NCI-H1436 treated with DMSO at 0.1 percent for 48 hours (cell line): ENCODE data around the gene MAU2.
"Not testable (repeated sequence)": the region's sequence is repeated elsewhere in the genome, so short reads cannot be mapped to it uniquely, and the experiment has no call there.

ENCODE experiments used
- DNase-seq: peaks from one replicate; lab custom pipeline; 2025; lab: John Stamatoyannopoulos, UW

The MAU2 gene

GRCh38 chr19:19382118-19382517, 61.5 kb downstream of the MAU2 start:
- no peak for DNase-seq

DNA sequence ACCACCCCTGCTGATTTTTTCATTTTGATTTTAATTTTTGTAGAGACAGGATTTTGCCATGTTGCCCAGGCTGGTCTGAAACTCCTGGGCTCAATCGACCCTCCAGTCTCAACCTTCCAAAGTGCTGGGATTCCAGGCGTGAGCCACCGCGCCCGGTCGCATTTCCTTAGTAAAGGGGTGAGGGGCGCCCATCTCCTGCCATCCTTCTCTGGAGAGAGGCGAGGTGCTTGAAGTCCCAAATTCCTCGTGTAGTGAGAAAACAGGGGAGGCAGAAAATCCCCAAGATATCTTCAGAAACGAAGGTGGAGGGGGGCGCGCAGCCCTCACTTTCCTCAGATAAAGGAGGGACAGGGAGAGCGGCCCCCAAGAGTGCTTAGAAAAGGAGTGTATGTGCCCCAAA, 63.9 kb downstream of the MAU2 start:
- no peak for DNase-seq

DNA sequence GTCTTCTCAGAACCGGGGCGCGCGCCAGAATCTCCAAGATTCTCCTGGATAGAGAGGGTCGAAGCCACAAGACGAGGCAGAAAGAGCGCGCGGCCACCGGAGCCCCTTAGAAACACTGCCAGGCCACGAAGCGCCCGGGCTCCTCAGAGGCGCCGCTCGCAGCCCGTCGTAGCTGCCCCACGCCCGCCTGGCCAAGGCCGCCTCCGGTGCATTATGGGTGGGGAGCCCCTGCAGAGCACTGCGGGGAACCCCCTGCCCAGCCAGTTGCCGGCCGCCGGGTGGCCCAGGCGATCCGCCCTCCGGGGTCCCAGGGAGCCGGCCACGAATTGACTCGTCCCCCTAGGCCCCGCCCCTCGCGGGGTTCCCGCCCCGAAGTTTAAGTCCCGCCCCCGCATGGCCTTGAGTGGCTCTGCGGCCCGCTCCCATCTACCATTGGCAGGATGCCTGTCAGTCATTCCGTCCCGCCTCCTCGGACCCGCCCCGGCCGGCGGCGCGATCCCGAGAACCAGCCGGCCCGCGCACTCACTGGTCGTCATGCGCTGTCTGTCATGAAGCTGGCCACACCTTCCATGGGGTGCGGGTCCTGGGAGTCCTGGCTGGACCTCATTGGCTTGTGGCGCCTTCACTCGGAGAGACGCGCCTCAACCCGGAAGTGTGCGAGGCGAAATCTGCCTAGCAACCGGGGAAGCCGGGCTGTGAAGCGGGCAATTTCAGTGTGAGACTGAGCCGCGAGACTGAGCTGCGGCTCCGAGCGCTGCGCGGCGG, 64.7 kb downstream of the MAU2 start:
- peak; percentile 91 for DNase-seq

- no peak for DNase-seq
These were observed 65.6 kb downstream of the MAU2 start for GRCh38 chr19:19385896-19386869.

- DNase-seq: no peak
These were observed 66.5 kb downstream of the MAU2 start for GRCh38 chr19:19387108-19387507.

DNA sequence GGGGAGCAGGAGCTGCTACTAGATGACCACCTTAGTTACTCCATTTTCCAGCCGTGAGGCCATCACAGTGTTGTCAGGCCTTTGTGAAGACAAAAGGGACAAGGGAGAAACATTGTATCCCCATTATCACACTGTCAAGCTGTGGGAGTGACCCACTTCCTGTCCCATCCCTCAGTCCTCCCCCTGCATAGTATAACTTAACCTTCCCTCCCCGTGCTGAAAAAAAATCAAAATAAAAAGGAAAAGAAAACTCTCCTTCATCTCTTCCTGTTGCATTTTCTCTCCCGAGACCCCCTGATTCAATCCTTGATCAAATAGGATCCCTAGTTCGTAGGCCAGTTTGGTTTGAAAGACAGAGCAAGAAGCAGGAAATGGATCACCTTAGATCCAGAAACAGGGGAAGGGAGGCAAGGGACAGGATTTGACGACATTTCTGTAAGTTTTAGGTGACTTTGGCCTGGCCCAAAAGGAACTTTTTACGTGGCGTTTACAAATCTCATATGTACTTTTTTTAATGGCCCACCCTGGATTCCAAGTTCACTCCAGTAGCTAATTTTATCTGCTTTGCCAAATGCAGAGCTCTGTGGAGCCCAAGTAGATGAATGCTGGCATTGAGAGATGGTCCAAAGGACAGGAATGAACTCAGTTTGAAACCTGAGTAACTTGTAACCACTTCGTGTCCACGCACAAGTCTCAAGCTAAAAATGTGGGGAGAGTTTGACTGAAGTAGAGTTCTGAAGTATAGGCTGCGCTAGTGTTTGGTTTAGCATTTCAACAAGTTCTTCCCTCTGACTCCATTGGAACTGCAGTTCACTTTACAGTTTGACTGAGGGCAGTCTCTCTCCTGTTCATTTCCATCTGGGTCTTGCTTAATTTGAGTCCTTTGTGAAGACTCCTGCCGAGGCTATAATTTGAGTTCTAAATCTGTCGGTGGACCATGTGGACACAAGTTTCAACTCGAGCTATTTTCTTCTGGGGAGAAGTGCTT, 68.2 kb downstream of the MAU2 start:
- no peak for DNase-seq

- not testable (repeated sequence) for DNase-seq
These were observed 69.1 kb downstream of the MAU2 start for GRCh38 chr19:19389683-19390082.

DNA sequence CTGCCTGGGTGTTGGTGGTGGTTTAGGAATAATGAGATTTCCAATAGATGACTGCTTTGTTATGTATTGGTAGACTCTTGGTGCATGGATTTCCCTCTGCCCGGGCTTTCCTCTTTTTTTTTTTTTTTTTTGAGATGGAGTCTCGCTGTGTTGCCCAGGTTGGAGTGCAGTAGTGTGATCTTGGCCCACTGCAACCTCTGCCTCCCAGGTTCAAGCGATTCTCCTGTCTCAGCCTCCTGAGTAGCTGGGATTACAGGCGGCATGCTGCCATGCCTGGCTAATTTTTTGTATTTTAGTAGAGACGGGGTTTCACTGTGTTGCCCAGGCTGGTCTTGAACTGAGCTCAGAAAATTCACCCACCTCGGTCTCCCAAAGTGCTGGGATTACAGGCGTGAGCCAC, 73.7 kb downstream of the MAU2 start:
- not testable (repeated sequence) for DNase-seq

- DNase-seq: no peak
These were observed 79.3 kb downstream of the MAU2 start for GRCh38 chr19:19399733-19400433.

- no peak for DNase-seq
These were observed 82.2 kb downstream of the MAU2 start for GRCh38 chr19:19402656-19403372.

DNA sequence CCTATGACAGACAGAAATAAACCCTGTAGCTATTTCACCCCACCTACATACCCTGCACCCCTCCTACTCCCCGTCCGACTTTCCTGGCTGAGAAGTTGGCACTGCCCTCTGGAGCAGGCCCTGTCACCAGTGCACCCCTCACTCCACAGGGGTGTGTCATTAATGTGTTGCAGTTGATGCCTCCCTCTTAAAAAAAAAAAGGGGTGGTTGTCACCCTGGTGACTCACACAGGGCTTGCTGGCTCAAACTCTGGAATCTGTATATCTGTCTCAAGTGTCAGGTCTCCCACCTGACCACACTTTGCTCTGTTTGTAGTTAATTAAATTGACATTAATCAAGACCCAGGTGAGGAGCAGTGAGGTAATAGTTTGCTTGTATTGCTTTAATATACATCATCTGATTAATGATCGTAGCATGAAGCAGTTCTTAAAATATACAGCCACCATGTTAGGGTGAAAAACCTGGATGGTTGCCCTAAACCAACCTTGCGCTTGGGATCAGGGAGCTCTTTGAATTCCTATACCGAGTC, 82.8 kb downstream of the MAU2 start:
- no peak for DNase-seq

- no peak for DNase-seq
These were observed 84.5 kb downstream of the MAU2 start, which contains the start of gene GATAD2A for GRCh38 chr19:19404879-19405860. Gene GATAD2A (plus strand): TSS chr19:19405675. CDS start chr19:19465346, 59,671 bp downstream.

- no peak for DNase-seq
These were observed 85.6 kb downstream of the MAU2 start for GRCh38 chr19:19405971-19406877.

DNA sequence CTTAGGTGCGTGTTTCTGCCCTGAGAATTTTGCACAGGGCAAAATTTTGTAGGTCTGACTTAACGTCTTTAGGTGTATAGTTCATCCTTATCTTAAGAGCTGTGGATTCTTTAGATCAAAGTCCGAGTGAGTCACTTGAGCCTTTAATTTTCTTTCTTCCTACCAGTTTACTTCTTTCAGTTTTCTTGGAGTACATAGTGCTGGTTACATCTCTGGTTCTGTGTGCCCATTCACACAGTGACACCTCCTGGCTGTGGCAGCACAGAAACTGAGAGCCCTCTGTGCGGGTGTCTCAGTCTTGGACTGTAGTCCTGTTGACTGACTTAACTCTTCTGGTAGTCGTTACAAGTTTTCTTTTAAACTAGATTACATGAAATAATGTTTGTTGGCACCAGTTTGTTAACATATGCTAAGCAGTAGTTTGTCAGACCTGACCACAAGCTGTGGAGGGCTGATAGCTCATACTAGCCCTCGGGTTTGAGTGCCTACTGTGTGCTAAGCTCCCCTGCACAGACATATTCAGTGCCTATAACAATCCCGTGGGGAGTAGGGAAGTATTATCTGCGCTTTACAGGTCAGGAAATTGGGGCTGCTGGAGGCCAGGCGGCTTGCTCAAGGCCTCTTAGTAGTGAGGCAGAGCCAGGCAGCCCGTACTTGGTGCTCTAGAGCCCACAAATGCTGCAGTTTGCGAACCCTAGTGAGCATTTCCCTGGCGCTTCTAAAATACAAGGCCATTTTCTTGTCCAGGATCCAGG, 86.4 kb downstream of the MAU2 start:
- no peak for DNase-seq

- no peak for DNase-seq
These were observed 87.0 kb downstream of the MAU2 start for GRCh38 chr19:19407633-19407930.
